ENCODE data around the gene SLAMF9. TPM values are rescaled to one million over a fixed set of nuclear protein-coding genes. Genes with fewer than 3 reads are reported as not detected.

Gene SLAMF9
- total RNA-seq, 2 experiments from 2014 or later, result not detected

GRCh38 chr1:159932296-159933285, 21.4 kb downstream of the SLAMF9 start:
- ChIA-PET CTCF (interaction anchor here (1.0 to 9.9 kb wide), 5 partner anchors 7 to 154 kb away, joined by 3 to 160 read pairs (median 7); partner anchors contain the start of gene TAGLN2), POLR2A (interaction anchor here (2.2 to 9.3 kb wide), 2 partner anchors 8 to 75 kb away, joined by 6 to 56 read pairs; partner anchors contain the start of gene TAGLN2)
- no peak for DNase-seq
- Mint-ChIP-seq H3K27ac (no peak overlapping the region), H3K9me3 (no peaks in the 10 kb centered on the region), H3K4me3 (no peak overlapping the region), H3K36me3 (ENCODE audit: low read depth) (no peaks in the 10 kb centered on the region), H3K4me1 (peaks cover 14% of the 10 kb centered on the region), H3K27me3 (peaks cover 16% of the 10 kb centered on the region)

GRCh38 chr1:159931795-159932173, 22.3 kb downstream of the SLAMF9 start:
- H3K4me3 Mint-ChIP-seq, result no peak overlapping the region
- H3K9me3 Mint-ChIP-seq, result no peaks in the 10 kb centered on the region
- ChIA-PET CTCF (no interaction called here), POLR2A (no interaction called here)
- H3K27ac Mint-ChIP-seq, result no peak overlapping the region
- H3K4me1 Mint-ChIP-seq, result peaks cover 7% of the 10 kb centered on the region
- DNase-seq, result no peak
- peaks cover 16% of the 10 kb centered on the region for H3K27me3 Mint-ChIP-seq
- no peaks in the 10 kb centered on the region for H3K36me3 Mint-ChIP-seq (ENCODE audit: low read depth)

- Mint-ChIP-seq H3K36me3 (ENCODE audit: low read depth) (no peaks in the 10 kb centered on the region), H3K27ac (no peak overlapping the region), H3K27me3 (peaks cover 16% of the 10 kb centered on the region), H3K4me1 (peaks cover 3% of the 10 kb centered on the region), H3K9me3 (no peaks in the 10 kb centered on the region), H3K4me3 (no peak overlapping the region)
- ChIA-PET CTCF (no interaction called here), POLR2A (no interaction called here)
- no peak for DNase-seq
Observed at GRCh38 chr1:159931101-159931794, 22.8 kb downstream of the SLAMF9 start.

GRCh38 chr1:159930634-159931033, 23.4 kb downstream of the SLAMF9 start:
- H3K27me3 Mint-ChIP-seq, result peaks cover 13% of the 10 kb centered on the region
- H3K9me3 Mint-ChIP-seq, result no peaks in the 10 kb centered on the region
- DNase-seq, result no peak
- ChIA-PET POLR2A (no interaction called here), CTCF (interaction anchor here (1.0 kb wide), 1 partner anchor 77 kb away, joined by 4 read pairs; no protein-coding TSS in a partner anchor)
- H3K4me3 Mint-ChIP-seq, result no peak overlapping the region
- no peak overlapping the region for H3K27ac Mint-ChIP-seq
- peaks cover 8% of the 10 kb centered on the region for H3K4me1 Mint-ChIP-seq
- H3K36me3 Mint-ChIP-seq (ENCODE audit: low read depth), result no peaks in the 10 kb centered on the region

- Mint-ChIP-seq H3K4me1 (peaks cover 11% of the 10 kb centered on the region), H3K4me3 (no peak overlapping the region), H3K27me3 (peaks cover 9% of the 10 kb centered on the region), H3K27ac (no peak overlapping the region), H3K9me3 (no peaks in the 10 kb centered on the region), H3K36me3 (ENCODE audit: low read depth) (peaks cover 2% of the 10 kb centered on the region)
- CTCF ChIA-PET, result interaction anchor here (1.0 kb wide), 2 partner anchors 76 to 77 kb away, joined by 3 to 4 read pairs; no protein-coding TSS in a partner anchor
- POLR2A ChIA-PET, result no interaction called here
- no peak for DNase-seq
Observed at GRCh38 chr1:159930216-159930615, 23.8 kb downstream of the SLAMF9 start.

GRCh38 chr1:159929155-159930051, 24.6 kb downstream of the SLAMF9 start:
- no peak for DNase-seq
- H3K4me3 Mint-ChIP-seq, result no peak overlapping the region
- H3K4me1 Mint-ChIP-seq, result peaks cover 11% of the 10 kb centered on the region
- peaks cover 4% of the 10 kb centered on the region for H3K36me3 Mint-ChIP-seq (ENCODE audit: low read depth)
- ChIA-PET CTCF (interaction anchor here (1.0 to 1.1 kb wide), 3 partner anchors 77 to 78 kb away, joined by 3 to 4 read pairs (median 3); no protein-coding TSS in a partner anchor), POLR2A (no interaction called here)
- no peak overlapping the region for H3K27ac Mint-ChIP-seq
- no peaks in the 10 kb centered on the region for H3K9me3 Mint-ChIP-seq
- peaks cover 4% of the 10 kb centered on the region for H3K27me3 Mint-ChIP-seq

GRCh38 chr1:159928491-159929050, 25.5 kb downstream of the SLAMF9 start:
- Mint-ChIP-seq H3K27me3 (peaks cover 2% of the 10 kb centered on the region), H3K4me1 (peaks cover 11% of the 10 kb centered on the region), H3K4me3 (no peak overlapping the region), H3K27ac (no peak overlapping the region), H3K9me3 (no peaks in the 10 kb centered on the region), H3K36me3 (ENCODE audit: low read depth) (peaks cover 11% of the 10 kb centered on the region)
- ChIA-PET CTCF (interaction anchor here (1.1 kb wide), 1 partner anchor 79 kb away, joined by 3 read pairs; no protein-coding TSS in a partner anchor), POLR2A (no interaction called here)
- no peak for DNase-seq

- H3K27me3 Mint-ChIP-seq, result no peaks in the 10 kb centered on the region
- DNase-seq, result no peak
- H3K4me1 Mint-ChIP-seq, result peaks cover 12% of the 10 kb centered on the region
- H3K36me3 Mint-ChIP-seq (ENCODE audit: low read depth), result peaks cover 18% of the 10 kb centered on the region
- H3K4me3 Mint-ChIP-seq, result no peak overlapping the region
- no peak overlapping the region for H3K27ac Mint-ChIP-seq
- H3K9me3 Mint-ChIP-seq, result no peaks in the 10 kb centered on the region
- ChIA-PET POLR2A (interaction anchor here (0.6 kb wide), 1 partner anchor 94 kb away, joined by 3 read pairs; no protein-coding TSS in a partner anchor), CTCF (interaction anchor here (1.3 to 6.7 kb wide), 3 partner anchors 79 to 158 kb away, joined by 3 to 52 read pairs (median 6); no protein-coding TSS in a partner anchor)
Observed at GRCh38 chr1:159927849-159928431, 26.1 kb downstream of the SLAMF9 start.

- POLR2A ChIA-PET, result interaction anchor here (0.6 to 4.0 kb wide), 2 partner anchors 11 to 94 kb away, joined by 3 to 26 read pairs; no protein-coding TSS in a partner anchor
- Mint-ChIP-seq H3K9me3 (no peaks in the 10 kb centered on the region), H3K4me3 (no peak overlapping the region), H3K27me3 (no peaks in the 10 kb centered on the region), H3K36me3 (ENCODE audit: low read depth) (peaks cover 21% of the 10 kb centered on the region), H3K27ac (no peak overlapping the region), H3K4me1 (peaks cover 15% of the 10 kb centered on the region)
- no peak for DNase-seq
- CTCF ChIA-PET, result interaction anchor here (1.3 to 6.7 kb wide), 4 partner anchors 8 to 158 kb away, joined by 3 to 52 read pairs (median 8); no protein-coding TSS in a partner anchor
Observed at GRCh38 chr1:159927211-159927848, 26.7 kb downstream of the SLAMF9 start.

GRCh38 chr1:159925719-159926078, 28.3 kb downstream of the SLAMF9 start:
- DNase-seq, result no peak
- no peaks in the 10 kb centered on the region for H3K9me3 Mint-ChIP-seq
- H3K27ac Mint-ChIP-seq, result peak overlapping the region; percentile 98
- peaks cover 33% of the 10 kb centered on the region for H3K36me3 Mint-ChIP-seq (ENCODE audit: low read depth)
- POLR2A ChIA-PET, result interaction anchor here (0.8 to 6.2 kb wide), 17 partner anchors 10 to 916 kb away, joined by 3 to 64 read pairs (median 8); partner anchors contain the start of genes DCAF8, IFI16, IGSF8 and SLAMF8
- CTCF ChIA-PET, result interaction anchor here (1.0 to 6.7 kb wide), 6 partner anchors 8 to 81 kb away, joined by 3 to 52 read pairs (median 8); no protein-coding TSS in a partner anchor
- peaks cover 30% of the 10 kb centered on the region for H3K4me1 Mint-ChIP-seq
- peak overlapping the region; percentile 100 for H3K4me3 Mint-ChIP-seq
- no peaks in the 10 kb centered on the region for H3K27me3 Mint-ChIP-seq

Measured in activated CD4-positive, alpha-beta memory T cell treated with anti-CD3 and anti-CD28 coated beads, Interleukin-2, amount 10 ng/mL, durations not matched to agents 7 days and 5 days (primary cell).